Hair follicle dermal papilla cell (primary cell): ENCODE data around the gene PRSS23. TPM values are rescaled to one million over a fixed set of nuclear protein-coding genes. Genes with fewer than 3 reads are reported as not detected.

Experiments used
- total RNA-seq: library from RNA; depleted of rRNA; stranded (reverse); fragments of >200 nt; gene quantifications from 2 replicates; pipeline ENCODE4 v1.2.3, GENCODE V29; 2012

Gene PRSS23
- 461 and 514 TPM in 2 replicates for total RNA-seq

GRCh38 chr11:86800076-86800959 lies at the start of gene PRSS23:
PRSS23 (plus strand) TSS chr11:86800542; CDS start chr11:86807644, 7,102 bp downstream.

Other genes with a start within 250 kb of the PRSS23 start
- gene ME3, start 127.9 kb upstream of the PRSS23 start, total RNA-seq: 46.8 and 64.6 TPM in 2 replicates
- 5.2 and 9.1 TPM in 2 replicates for gene FZD4, start 154.9 kb downstream of the PRSS23 start, total RNA-seq
- 23.4 and 57.3 TPM in 2 replicates for gene TMEM135, start 237.4 kb downstream of the PRSS23 start, total RNA-seq